SIG-M5 (cell line): ENCODE data around the gene ATXN7.

Source experiments
- DNase-seq: peaks from one replicate; lab custom pipeline; 2025; lab: John Stamatoyannopoulos, UW

ATXN7 gene

DNA sequence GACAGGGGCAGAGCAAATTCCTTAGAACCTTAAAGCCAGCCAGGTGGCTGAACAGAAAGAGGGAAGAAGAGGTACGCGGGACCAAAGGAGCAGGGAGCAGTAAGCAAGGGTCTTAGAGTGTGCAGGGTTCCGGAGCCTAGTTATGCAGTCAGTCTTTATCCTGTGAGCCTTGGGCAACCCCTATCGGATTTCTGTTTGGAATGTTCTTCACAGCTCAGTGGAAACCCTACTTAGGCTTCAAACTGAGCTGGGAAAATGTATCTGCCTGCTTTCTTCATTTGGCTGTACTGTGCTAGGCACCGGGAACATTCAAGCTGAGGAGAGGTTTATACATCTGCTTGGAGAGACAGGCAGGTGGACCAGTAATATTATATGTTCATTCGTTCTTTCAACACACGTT, 122.5 kb downstream of the ATXN7 start:
- DNase-seq = no peak

DNA sequence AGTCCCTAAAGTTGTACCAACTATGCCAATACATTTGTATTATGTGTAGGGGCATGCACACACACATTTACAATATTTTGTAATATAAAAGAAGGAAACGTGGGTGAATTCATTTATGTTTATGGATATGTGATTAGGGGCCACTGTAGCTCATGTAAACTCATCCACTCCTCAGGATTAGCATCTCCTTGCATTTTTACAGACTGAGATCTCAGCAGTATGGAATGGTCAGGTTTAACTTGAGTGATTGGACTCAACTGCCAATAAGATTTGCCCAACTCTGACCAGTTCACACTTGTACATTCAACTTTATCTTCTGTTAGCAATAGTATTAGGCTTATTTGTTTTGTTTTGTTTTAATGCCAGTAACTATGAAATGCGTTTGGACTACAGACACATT, 123.2 kb downstream of the ATXN7 start:
- DNase-seq = no peak

DNA sequence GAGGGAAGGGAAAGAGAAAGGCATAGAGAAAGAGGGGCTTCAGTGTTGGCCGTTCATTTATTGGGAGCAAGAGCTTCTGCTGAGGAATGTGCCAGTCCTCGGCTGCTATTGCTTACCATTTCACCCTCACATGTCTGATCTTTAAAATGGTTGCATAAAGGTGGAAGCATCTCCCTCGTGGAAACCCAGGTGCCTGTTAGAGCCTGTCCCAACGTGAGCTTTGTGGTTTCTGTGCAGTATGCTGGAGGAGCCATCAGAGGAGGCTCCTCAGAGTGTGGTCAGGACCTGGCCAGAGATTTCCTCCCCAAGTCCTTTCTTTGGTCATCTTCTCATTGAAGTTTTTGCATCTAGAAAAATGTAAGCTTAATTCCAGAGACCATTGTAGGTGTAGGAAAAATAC, 125.3 kb downstream of the ATXN7 start:
- DNase-seq = no peak

DNA sequence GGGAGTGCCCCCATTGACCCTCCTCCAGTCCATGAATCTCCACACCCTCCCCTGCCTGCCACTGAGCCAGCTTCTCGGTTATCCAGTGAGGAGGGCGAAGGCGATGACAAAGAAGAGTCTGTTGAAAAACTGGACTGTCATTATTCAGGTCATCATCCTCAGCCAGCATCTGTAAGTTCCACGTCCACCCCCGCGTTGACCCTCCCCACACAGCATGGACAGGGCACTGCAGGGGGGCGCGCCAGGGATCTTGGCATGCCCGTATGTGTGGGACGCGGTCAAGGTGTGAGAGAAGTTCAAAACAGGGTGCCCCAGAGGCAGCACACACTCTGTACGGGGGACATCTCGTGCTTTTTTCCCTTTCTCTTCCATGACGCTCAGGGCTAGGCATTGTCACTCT, 126.5 kb downstream of the ATXN7 start:
- no peak for DNase-seq

DNA sequence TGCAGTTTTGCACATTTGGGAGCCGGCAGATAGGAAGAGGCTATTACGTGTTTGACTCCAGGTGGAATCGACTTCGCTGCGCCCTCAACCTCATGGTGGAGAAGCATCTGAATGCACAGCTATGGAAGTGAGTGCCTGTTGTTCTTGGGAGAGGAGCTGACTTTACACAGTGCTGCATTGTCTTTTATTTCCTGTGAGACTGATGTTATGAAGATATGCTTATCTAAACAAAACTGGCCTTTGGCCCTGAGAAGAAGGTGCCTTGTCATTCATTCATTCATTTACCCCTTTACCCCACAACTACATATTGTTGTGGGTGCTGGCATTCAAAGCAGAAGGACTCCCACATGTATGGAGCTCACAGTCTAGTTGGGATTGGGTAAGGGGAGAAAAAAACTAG, 127.1 kb downstream of the ATXN7 start:
- DNase-seq = no peak

DNA sequence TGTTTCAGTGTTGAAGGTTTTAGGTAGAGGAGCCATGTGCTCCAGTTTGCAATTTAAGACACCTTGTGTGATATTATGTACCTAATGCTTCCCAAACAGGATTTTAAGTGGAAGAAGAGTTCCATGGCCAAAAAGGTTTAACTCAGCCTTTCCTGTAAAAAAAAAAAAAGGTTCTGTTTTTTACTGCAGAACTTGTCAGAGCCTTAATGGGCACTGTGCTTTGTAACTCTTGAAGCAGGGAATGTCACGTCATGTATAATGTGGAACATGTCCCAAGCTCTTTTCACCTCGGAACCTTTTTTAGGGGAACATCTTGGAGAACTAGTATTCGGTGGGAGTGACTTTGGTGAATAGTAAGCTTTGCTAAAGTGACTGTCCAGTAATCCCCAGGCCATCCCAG, 128.0 kb downstream of the ATXN7 start:
- DNase-seq = no peak

DNA sequence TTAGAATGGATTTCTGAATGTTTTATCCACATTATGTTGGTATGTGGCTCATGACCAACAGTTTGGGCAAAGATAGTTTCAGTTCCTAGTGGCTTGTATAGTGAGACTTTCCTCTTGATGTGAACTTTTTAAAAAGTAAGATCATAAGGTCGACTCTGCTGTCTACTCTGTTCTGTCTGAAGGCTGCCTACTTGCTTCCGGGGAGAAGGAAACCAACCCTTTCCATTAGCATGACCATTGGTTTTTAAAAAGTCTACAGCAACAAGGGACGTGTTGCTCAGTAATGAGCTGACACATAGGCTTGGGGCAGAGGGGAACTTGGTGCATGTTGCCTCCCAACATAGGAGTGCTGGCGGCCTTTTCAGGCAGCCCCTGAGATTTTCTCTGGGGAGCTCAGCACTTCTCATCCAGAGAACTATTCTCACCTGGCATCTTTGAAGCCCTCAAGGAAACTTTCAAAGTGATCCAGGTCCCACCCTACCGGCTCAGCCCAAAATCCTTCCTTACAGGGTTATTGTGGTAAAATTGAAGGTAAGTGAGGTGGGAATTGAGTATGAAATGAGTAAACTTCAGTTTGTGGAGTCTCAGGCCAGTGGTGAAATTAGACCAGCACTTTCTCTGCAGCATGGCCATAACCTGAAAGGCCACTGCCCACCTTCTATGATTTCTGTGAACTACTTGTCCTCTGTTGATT, 129.0 kb downstream of the ATXN7 start:
- no peak for DNase-seq

DNA sequence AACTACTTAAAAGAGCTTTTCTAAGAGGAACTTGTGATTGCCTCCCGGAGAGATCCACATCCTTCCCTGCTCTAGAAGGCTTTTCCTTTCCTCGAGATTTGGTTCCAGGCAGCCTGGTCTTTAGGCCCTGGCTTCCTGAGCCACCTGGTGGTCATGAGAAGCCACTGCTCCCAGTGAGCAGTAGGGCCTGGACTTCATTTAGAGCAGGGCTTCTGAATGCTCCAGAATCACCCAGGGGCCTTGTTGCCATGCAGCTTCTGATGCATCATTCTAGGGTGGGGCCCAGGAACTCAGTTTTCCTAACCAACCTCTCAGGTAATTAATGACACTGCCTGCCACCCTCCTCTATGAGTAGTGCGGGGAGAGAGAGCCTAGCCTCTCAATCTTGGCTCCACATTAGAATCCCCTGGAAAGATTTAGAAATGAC, 130.0 kb downstream of the ATXN7 start:
- DNase-seq = no peak

DNA sequence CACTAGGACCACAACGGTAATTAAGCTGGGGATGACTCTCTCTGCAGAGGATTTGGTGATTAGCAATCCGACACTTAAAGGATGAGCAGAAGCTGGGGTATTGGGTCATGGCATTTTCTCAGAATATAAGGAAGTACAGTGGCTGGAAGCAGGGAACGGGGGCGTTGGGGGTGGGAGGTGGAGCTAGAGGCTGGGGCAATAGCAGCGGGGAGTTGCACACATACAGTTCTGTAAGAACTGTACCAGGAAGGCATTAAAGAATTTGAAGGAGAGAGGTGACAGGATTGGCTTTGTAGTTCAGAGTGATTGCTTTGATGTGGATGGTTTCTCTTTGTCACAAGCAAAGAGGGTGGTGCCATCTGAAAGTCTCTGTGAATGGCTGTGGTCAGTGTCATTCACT, 131.4 kb downstream of the ATXN7 start:
- DNase-seq = no peak

DNA sequence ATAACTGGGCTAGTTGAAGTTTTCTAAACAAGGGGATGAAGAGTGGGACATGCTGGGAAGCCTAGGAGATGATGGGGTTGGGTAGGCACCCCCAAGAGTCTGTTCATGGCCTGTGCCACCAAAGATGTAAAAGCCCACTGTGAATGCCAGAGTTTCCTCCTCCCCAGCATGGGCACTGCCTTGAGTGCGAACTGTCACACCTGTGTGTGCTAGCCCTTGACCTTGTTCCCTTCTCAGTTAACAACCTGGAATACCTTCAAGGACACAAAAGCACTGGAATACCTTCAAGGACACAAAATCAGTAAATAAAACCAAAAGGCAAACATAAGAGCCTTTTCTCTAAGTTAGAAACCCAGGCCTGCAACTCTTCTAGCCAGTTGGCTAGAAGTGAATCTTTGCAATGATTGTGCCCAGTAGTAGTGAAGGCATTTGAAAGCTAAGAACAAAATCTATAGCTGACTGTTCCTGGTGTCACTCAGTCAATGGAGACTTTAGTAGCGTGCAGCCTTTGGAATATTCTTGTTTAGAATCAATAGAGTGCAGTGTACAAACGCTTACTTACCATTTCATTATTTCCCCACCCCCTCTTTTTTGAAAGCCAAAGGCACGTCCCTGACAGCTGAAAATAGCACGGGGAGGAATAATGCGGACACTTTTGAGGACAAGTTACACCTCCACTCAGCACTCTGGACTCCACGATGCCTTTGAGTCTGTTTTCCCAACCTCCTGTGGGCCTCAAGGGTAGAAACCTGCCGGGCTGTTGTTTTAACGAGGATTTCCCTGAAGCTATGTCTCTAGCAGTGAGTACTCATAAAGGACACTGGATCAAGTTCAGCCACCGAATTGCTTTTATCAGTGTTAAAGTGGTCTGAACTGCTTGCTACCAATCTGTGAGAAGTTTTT, 135.4 kb downstream of the ATXN7 start:
- DNase-seq = no peak

DNA sequence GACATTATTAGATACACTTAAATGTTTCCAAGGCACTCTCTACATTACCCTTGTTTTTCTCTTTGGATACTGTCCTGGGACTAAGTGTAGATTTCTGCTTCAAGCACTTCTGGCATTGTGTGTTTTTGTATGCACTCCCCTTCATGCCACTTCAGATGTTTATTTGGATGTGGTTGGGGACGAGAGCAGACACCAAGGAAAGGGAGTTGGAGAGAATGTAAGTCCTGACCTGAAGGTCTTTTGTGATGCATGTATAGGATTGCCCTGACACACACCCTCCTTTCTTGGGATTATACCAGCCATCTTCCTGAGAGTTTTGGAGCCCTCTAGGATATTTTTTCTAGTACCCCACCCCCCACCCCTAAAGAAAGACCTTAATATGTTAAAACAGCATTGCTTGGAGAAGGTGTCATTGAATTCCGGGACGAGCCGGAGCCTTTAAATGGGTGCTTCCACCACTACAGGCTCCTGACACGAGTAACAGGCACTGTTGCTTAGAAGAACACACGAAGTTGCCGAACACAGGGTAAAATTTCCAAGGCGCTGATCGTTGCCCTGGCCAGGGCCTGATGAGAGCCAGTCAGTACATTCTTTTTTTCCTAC, 136.9 kb downstream of the ATXN7 start:
- DNase-seq = no peak

DNA sequence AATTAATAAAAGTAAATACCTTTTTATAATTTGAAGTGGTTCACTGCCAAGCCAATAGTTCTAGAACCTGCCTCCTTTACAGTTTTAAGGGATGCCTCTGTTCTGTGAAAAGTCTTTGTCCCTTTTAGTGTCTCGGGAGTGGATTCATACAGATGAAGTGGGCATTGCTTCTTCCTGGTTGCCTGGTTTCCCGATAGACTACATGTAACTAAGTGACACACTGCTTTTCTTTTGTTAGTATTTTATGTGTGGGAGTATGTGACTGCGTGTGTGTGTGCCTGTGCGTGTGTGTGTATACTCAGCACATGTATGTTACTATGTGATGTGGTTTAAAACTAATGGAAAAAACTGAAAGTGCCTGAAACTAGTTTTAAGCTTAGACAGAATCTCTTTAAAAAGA, 138.6 kb downstream of the ATXN7 start:
- DNase-seq = no peak

DNA sequence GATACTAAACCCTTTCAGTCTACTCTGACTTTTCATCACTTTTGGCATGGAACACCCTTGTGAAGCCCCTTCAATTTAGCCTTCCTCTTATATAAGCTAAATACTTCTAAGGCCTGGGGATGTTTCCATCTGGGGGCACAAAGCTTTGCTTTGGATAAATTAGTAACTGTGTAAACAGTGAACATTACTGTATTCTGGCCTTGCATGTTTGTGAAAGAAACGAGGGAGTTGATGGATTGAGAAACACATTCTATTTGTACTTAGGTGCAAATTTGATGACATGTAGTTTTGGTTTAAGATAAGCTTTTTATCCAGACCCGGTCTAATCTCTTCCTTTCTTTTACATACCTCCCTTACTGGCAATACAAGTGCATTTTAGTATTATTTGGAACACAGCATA, 139.9 kb downstream of the ATXN7 start:
- DNase-seq = no peak

DNA sequence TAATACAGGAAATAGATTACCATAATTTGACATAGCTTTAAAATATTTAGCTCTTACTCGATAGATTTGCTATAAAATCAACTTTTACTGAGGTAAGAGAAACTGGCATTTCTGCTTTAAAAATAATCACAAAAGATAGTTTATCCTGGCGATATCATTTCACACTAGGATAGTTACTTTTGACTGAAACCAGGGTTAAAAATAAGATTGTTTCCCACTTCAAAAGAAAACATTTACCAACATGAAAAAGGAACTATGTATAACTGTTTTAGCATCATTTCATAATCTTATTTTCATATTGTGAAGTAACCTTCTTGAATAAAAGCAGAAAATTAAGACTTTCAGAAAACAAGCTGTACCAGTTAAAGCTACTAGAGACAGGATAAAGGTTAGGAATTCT, 144.3 kb downstream of the ATXN7 start:
- DNase-seq = no peak

DNA sequence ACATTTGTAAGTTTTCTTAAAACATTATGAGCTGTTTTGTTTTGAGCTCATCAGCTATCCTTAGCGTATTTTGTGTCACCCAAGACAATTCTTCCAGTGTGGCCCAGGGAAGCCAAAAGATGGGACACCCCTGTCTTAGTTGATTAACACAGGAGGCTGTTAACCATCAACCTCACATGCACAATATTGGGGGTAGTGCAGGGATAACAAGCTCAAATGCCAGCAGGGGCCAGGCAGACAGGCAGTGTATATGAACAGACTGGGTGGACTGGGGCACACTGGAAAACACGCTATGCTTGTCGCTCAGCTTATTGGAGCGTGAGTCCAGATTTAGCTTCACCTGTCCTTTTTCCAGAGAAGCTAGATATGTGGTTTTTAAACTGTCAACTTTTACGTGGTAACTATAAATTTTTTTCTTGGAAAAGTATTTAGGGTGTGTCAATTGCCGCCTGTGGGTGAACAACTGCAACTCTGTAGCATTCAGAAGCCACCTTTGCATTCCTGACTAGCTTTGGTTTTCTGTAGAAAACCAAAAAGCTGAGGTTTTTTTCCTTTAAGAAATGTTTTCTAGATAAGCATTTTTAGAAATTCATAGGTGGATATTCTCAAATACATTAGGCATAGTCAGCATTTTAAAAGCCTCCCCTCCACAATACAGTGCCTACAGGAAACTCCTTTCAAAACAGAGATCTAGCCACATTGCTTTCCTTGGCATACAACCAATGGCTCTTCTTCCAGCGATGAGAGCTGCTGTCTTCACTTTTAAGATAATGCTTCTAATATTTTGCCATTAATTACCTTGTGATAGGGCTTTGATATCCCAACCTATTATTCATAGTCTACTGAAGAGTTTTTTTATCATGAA, 145.1 kb downstream of the ATXN7 start:
- DNase-seq = no peak

DNA sequence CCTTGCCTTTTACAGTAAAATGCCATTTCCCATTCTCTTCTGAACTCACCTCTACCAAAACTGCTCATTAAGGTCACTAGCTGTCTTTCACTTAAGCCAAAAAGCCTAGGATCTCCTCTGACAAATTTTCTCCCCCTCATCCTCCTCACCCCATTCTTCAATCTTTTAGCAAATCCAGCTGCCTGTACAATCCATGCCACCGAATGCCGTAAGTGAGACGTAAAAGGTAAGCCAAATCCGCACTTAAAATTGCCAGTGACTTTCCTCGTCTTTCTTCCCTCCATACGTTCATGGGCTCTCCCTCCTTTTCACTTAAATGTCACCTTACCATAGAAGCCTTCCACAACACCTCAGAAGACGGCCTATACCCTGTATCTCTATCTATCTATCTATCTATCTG, 145.9 kb downstream of the ATXN7 start:
- no peak for DNase-seq

DNA sequence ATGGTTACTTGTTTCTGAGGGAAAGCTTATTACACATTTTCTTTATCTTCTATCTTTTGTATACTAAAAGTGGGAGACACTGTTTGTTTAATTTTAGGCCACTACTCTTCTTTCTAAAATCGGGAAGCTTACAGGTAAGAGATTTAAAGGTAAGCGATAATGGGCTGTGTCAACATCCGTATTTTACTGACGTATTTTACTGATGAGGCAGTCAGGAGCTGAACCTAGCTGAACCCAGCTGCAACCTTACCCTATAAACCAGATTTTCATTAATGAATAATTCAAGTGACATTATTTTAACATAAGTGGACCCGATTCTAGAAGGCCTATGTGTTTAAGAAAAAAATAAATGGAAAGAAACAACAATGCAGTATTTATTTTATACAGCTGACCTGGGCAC, 146.5 kb downstream of the ATXN7 start:
- DNase-seq = no peak

DNA sequence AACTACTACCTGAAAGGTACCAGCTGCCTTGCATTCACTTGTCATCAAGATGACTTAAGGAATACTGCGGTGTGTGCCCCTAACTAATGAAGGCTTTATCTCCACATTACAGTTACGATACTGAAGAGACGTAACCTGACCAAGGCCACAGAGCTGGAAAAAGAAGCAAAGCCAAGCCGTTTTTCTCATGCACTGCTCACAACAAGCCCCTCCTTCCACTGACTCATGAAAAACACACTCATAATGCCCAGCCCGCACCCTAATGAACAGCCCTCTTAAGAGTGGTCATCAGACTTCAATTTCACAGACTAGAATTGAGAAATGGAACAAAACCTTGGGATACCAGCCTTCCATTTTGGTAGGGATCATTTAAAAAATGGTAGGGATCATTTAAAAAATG, 148.0 kb downstream of the ATXN7 start:
- no peak for DNase-seq

DNA sequence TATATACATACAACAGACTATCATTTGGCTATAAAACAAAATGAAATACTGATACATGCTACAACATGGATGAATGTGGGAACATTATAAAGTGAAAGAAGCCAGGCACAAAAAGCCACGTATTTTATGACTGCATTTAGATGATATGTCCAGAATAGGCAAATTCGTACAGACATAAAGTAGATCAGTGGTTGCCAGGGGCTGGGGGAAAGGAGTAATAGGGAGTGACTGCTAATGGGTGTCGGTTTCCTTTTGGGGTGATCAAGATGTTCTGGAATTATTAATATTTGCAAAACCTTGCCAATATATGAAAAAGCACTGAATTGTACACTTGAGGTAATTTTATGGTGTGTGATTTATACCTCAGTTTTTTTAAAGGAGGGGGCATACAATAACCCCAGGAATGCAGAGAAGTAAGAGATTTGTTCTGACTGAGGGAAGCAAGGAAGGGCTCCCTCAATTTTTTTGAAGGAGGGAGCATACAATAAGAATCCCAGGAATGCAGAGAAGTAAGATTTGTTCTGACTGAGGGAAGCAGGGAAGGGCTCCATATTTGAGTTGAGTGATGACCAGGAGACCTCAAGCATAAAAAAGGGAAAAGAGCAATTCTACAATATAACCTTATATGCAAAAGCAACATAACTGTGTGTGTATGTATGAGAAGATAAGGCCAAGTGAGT, 153.4 kb downstream of the ATXN7 start:
- DNase-seq = no peak

DNA sequence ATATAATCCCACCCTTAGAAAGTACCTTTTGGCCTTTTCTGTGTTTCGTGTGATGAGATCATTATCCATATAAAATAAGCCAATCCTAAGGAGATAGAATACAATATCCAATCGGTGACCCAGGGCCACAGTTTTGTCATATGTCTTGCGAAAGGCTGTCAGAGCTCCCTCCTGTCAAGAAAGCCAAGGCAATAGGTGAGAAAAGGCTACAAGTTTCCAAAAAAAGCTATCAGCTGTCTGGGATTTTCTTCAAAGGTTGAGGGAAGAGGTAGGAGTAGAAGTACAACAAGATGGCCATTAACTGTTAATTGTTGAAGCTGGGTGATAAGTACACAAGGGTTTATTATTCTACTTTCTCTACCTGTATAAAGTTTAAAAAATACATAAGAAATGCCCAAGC, 155.6 kb downstream of the ATXN7 start:
- no peak for DNase-seq

DNA sequence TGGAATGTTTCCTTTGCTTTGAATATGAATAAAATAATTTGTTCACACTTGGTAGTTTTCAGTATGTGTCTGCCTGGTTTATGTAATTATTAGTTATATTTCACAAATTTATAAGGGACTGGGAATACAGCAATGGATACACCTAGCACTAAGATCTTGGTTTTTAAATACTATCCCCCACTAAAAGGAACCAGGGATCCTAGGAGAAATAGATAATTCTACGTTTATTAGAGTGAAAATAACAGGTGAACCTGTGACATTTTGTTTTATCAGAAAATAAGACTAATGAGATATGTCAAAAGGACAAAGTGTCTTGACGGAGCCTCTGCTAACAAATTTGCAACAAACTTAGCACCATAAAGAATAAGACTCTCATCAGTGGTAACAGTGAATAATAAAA, 156.2 kb downstream of the ATXN7 start:
- no peak for DNase-seq

DNA sequence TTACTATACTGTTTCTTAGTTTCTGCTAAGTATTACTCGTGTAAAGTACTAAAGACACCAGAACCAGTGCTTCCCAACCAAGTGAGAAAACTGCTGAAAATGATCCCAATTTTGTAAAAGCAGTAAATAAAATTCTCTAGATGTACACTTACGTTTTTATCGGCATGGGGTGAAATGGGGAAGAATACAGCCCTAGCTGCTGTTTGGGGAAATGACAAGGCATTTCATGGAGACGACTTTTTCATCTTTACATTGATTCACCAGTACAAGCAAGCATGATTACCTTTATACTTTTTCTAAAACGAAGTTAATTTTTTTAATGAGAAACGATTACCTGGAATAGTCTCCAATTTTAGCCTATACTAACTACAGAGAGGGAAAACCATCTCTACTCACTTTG, 158.3 kb downstream of the ATXN7 start:
- no peak for DNase-seq
